K562 (cell line): ENCODE data around the gene POLR2C. TPM values are rescaled to one million over a fixed set of nuclear protein-coding genes. Genes with fewer than 3 reads are reported as not detected.
A peak's percentile ranks its signal among the peaks of the same experiment; 100 is the strongest.

ENCODE experiments used
- ARNT ChIP-seq, 2 experiments: fragments of 450-650 bp; IDR thresholded peaks; 2 replicates each; pipeline ENCODE4 v1.6.1; 2016; ENCODE audit warnings: mild to moderate bottlenecking in 1 of 2
- ELF1 ChIP-seq: fragments of 200-800 bp; sonication (Bioruptor generic); IDR thresholded peaks from 2 replicates; pipeline ENCODE4 v1.6.1; 2016; ENCODE audit warnings: missing genetic modification characterization, missing compliant biosample characterization
- ETV1 ChIP-seq: fragments of 450-650 bp; conservative IDR thresholded peaks from 2 replicates; pipeline ENCODE4 v1.6.1; 2016; ENCODE audit warnings: missing genetic modification characterization, control low read depth, low read depth, missing compliant biosample characterization
- FOXJ3 ChIP-seq: sonication (generic); formaldehyde crosslinking; IDR thresholded peaks from 2 replicates; pipeline ENCODE4 v1.4.0; 2020; ENCODE audit warnings: mild to moderate bottlenecking, missing genetic modification reagents
- GABPB1 ChIP-seq: sonication (generic); formaldehyde crosslinking; IDR thresholded peaks from 2 replicates; pipeline ENCODE4 v1.8.0; 2022; ENCODE audit warnings: mild to moderate bottlenecking, missing genetic modification reagents
- POLR3G ChIP-seq: IDR thresholded peaks from 2 replicates; pipeline ENCODE4 v1.6.1; 2011; ENCODE audit not compliant: insufficient read length, insufficient replicate concordance; ENCODE audit errors: extremely low read depth
- SP1 ChIP-seq: sonication (generic); formaldehyde crosslinking; IDR thresholded peaks from 2 replicates; pipeline ENCODE4 v1.8.1; 2022; ENCODE audit warnings: mild to moderate bottlenecking, missing genetic modification reagents
- ZFP36 ChIP-seq: fragments of 150-350 bp; IDR thresholded peaks from 2 replicates; pipeline ENCODE4 v1.6.1; 2018; ENCODE audit warnings: low read length, low read depth; ENCODE audit not compliant: partially characterized antibody
- polyA plus RNA-seq, 8 experiments: library from polyadenylated mRNA; depleted of rRNA in 4 of 8; stranded (reverse) in 5 of 8; unstranded in 3 of 8; fragments of >200 nt; fragmentation: Nextera tagmentation in 2 of 8; fragmentation: Illumina TruSeq in 1 of 8; extraction: Ambion mirVana in 2 of 8; extraction: Trizol in 1 of 8; gene quantifications; 2 replicates each; pipeline versions ENCODE4 v1.2.1 to v1.2.3, GENCODE V29; 2011 to 2014; ENCODE audit warnings: inconsistent platforms in 1 of 8, missing spikeins in 1 of 8
- total RNA-seq, 7 experiments: library from RNA; depleted of rRNA in 6 of 7; stranded (reverse); fragments of >200 nt in 6 of 7; fragmentation: Illumina TruSeq in 2 of 7; extraction: Trizol in 2 of 7; gene quantifications; 2 replicates each; pipeline versions ENCODE4 v1.2.1 to v1.2.3, GENCODE V29; 2011 to 2021; ENCODE audit warnings: low replicate concordance in 1 of 7
- TF ChIP-seq, protein P1 (sequence below): fragments of 250-450 bp; sonication (Bioruptor Pico); IDR thresholded peaks from 2 replicates; pipeline ENCODE4 v1.8.0; 2021; ENCODE audit warnings: borderline replicate concordance, mild to moderate bottlenecking, moderate library complexity; ENCODE audit not compliant: poor library complexity, severe bottlenecking
- TF ChIP-seq, protein P2 (sequence below): sonication (generic); formaldehyde crosslinking; IDR thresholded peaks from 2 replicates; pipeline ENCODE4 v1.8.0; 2022; ENCODE audit warnings: missing genetic modification reagents, mild to moderate bottlenecking, borderline replicate concordance
- TF ChIP-seq, protein P3 (sequence below), 2 experiments: fragments of 450-650 bp in 1 of 2; sonication (generic) in 1 of 2; formaldehyde crosslinking in 1 of 2; IDR thresholded peaks; 2 replicates each; pipeline versions ENCODE4 v1.7.1 to v1.9.0; 2016 to 2022; ENCODE audit warnings: inconsistent platforms in 1 of 2, mild to moderate bottlenecking in 1 of 2, missing genetic modification reagents in 1 of 2

POLR2C gene
- total and polyA plus RNA-seq, 9 of the 15 experiments (the other 6 are each of a cell fraction or from before 2014, with no cell fraction given), result 70.3 to 163 (median 92.3) TPM

DNA sequence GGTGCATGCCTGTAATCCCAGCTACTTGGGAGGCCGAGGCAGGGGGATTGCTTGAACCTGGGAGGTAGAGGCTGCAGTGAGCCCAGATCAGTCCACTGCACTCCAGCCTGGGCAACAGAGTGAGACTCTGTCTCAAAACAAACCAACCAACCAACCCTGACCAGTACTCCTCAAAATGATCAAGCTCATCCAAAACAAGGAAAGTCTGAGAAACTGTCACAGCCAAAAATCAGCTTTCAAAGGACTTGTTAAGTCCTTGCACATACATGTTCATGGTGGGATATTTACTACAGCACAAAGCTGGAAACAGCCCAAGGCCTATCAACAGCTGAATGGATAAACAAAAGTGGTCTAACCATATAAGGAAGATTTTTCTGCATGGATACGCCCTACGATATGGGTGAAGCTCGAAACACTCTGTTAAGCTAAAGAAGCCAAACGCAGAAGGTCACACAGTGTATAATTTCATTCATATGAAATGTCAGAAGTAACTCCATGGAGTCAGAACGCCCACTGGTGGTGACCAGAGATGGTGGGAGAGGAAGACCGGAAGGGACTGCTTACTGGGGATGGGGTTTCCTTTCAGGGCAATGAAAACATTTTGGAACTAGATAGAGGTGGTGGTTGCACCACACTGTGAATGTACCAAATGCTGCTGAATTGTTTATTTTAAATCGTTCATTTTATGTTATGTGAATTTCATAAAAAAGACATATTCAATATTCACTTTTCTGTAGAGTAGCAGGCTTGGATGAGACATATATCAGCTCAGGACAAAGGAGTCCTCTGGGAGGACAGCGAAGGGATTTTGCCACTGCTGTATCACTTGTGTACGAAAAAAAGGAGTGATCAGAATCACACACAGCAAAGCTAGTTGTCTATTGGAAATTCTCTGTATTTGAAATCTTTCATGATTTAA is 40.2 kb upstream of the POLR2C start (continued):
- TF ChIP-seq, protein P1, sequence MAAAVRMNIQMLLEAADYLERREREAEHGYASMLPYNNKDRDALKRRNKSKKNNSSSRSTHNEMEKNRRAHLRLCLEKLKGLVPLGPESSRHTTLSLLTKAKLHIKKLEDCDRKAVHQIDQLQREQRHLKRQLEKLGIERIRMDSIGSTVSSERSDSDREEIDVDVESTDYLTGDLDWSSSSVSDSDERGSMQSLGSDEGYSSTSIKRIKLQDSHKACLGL (CRISPR knock-in tag), result no peak
- TF ChIP-seq, protein P2, sequence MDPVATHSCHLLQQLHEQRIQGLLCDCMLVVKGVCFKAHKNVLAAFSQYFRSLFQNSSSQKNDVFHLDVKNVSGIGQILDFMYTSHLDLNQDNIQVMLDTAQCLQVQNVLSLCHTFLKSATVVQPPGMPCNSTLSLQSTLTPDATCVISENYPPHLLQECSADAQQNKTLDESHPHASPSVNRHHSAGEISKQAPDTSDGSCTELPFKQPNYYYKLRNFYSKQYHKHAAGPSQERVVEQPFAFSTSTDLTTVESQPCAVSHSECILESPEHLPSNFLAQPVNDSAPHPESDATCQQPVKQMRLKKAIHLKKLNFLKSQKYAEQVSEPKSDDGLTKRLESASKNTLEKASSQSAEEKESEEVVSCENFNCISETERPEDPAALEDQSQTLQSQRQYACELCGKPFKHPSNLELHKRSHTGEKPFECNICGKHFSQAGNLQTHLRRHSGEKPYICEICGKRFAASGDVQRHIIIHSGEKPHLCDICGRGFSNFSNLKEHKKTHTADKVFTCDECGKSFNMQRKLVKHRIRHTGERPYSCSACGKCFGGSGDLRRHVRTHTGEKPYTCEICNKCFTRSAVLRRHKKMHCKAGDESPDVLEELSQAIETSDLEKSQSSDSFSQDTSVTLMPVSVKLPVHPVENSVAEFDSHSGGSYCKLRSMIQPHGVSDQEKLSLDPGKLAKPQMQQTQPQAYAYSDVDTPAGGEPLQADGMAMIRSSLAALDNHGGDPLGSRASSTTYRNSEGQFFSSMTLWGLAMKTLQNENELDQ (CRISPR knock-in tag), result no peak
- TF ChIP-seq FOXJ3 (CRISPR knock-in tag), result no peak
- TF ChIP-seq ELF1 (tag), result peak; percentile 55; the same call in 1 of the 2 replicates
- TF ChIP-seq SP1, result peak; percentile 46; the same call in 1 of the 2 replicates
- TF ChIP-seq GABPB1 (CRISPR knock-in tag), result peak; percentile 35; the same call in 1 of the 2 replicates
- no peak for TF ChIP-seq ZFP36
- TF ChIP-seq ARNT (IDR thresholded peaks at IDR 0.05), result 0 out of 4 replicates have a peak, but pooled peaks of 1 of the 2 experiments have one; percentile 39
- no peak for TF ChIP-seq POLR3G
- TF ChIP-seq, protein P3, sequence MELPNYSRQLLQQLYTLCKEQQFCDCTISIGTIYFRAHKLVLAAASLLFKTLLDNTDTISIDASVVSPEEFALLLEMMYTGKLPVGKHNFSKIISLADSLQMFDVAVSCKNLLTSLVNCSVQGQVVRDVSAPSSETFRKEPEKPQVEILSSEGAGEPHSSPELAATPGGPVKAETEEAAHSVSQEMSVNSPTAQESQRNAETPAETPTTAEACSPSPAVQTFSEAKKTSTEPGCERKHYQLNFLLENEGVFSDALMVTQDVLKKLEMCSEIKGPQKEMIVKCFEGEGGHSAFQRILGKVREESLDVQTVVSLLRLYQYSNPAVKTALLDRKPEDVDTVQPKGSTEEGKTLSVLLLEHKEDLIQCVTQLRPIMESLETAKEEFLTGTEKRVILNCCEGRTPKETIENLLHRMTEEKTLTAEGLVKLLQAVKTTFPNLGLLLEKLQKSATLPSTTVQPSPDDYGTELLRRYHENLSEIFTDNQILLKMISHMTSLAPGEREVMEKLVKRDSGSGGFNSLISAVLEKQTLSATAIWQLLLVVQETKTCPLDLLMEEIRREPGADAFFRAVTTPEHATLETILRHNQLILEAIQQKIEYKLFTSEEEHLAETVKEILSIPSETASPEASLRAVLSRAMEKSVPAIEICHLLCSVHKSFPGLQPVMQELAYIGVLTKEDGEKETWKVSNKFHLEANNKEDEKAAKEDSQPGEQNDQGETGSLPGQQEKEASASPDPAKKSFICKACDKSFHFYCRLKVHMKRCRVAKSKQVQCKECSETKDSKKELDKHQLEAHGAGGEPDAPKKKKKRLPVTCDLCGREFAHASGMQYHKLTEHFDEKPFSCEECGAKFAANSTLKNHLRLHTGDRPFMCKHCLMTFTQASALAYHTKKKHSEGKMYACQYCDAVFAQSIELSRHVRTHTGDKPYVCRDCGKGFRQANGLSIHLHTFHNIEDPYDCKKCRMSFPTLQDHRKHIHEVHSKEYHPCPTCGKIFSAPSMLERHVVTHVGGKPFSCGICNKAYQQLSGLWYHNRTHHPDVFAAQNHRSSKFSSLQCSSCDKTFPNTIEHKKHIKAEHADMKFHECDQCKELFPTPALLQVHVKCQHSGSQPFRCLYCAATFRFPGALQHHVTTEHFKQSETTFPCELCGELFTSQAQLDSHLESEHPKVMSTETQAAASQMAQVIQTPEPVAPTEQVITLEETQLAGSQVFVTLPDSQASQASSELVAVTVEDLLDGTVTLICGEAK (IDR thresholded peaks at IDR 0.05), result peak; percentile 81
- TF ChIP-seq, protein P3 (CRISPR knock-in tag; IDR thresholded peaks at IDR 0.05), result no peak
- peak; percentile 91 for TF ChIP-seq ETV1 (tag)
